ENCODE results near the gene SP5.

GRCh38 chr2:170762760-170763159 lies 47.6 kb downstream of the SP5 start:
- TF ChIP-seq TAF1 (IDR thresholded peaks at IDR 0.05; ENCODE audit: low read depth, low read length) = no peak
- TF ChIP-seq POLR2A (IDR thresholded peaks at IDR 0.05; ENCODE audit: low read depth, low read length) = no peak

Data from GM12891 (cell line).